Measurements from ENCODE around the gene GCSAML.
"Not testable (repeated sequence)": the region's sequence is repeated elsewhere in the genome, so short reads cannot be mapped to it uniquely, and the experiment has no call there.

The GCSAML gene

GRCh38 chr1:247548769-247549182 lies at the start of gene GCSAML:
TSS of gene GCSAML (plus strand) at chr1:247549134. CDS start at chr1:247549192, 58 bp downstream.
- peak; percentile 5 for DNase-seq

GRCh38 chr1:247500865-247501264 lies 48.1 kb upstream of the GCSAML start:
- DNase-seq = no peak

- no peak for DNase-seq
Observed at GRCh38 chr1:247506831-247507230, 42.1 kb upstream of the GCSAML start.

- peak; percentile 11 for DNase-seq
Observed at GRCh38 chr1:247517795-247518612, 30.9 kb upstream of the GCSAML start.

- DNase-seq = no peak
Observed at GRCh38 chr1:247518613-247518891, 30.4 kb upstream of the GCSAML start.

- not testable (repeated sequence) for DNase-seq
Observed at GRCh38 chr1:247521886-247522285, 27.0 kb upstream of the GCSAML start.

GRCh38 chr1:247528812-247529474 lies 20.0 kb upstream of the GCSAML start:
- no peak for DNase-seq

GRCh38 chr1:247529771-247530355 lies 19.1 kb upstream of the GCSAML start:
- no peak for DNase-seq

GRCh38 chr1:247530785-247531184 lies 18.1 kb upstream of the GCSAML start:
- DNase-seq = no peak

GRCh38 chr1:247531937-247532336 lies 17.0 kb upstream of the GCSAML start:
- DNase-seq = no peak

GRCh38 chr1:247535402-247535801 lies 13.5 kb upstream of the GCSAML start:
- DNase-seq = no peak

GRCh38 chr1:247536340-247536739 lies 12.6 kb upstream of the GCSAML start, which contains the start of gene OR2C3:
TSS of gene OR2C3 (minus strand) at chr1:247536440. CDS start at chr1:247532511, 3,929 bp downstream.
- no peak for DNase-seq

- DNase-seq = no peak
Observed at GRCh38 chr1:247538561-247538960, 10.4 kb upstream of the GCSAML start.

GRCh38 chr1:247539215-247539614 lies 9.7 kb upstream of the GCSAML start:
- no peak for DNase-seq

GRCh38 chr1:247540581-247540980 lies 8.4 kb upstream of the GCSAML start:
- DNase-seq = no peak

GRCh38 chr1:247542811-247543210 lies 6.1 kb upstream of the GCSAML start:
- no peak for DNase-seq

GRCh38 chr1:247548092-247548491 lies 842 bp upstream of the GCSAML start:
- DNase-seq = no peak

- DNase-seq = no peak
Observed at GRCh38 chr1:247551721-247552120, 2.8 kb downstream of the GCSAML start.

- DNase-seq = no peak
Observed at GRCh38 chr1:247552231-247552630, 3.3 kb downstream of the GCSAML start.

GRCh38 chr1:247557926-247558674 lies 9.2 kb downstream of the GCSAML start:
- no peak for DNase-seq

GRCh38 chr1:247561711-247562110 lies 12.8 kb downstream of the GCSAML start:
- no peak for DNase-seq

GRCh38 chr1:247562198-247562597 lies 13.3 kb downstream of the GCSAML start:
- DNase-seq = no peak

GRCh38 chr1:247574236-247574635 lies 25.3 kb downstream of the GCSAML start:
- no peak for DNase-seq
